Neural cell (in vitro differentiated cells): ENCODE data around the gene CELSR1. TPM values are rescaled to one million over a fixed set of nuclear protein-coding genes. Genes with fewer than 3 reads are reported as not detected.

Source experiments
- H2AFZ ChIP-seq: fragments of 200-600, 300-800 bp; sonication (generic), shearing (Covaris generic); 2 replicates; pipeline ENCODE4 v1.6.0; 2014; ENCODE audit warnings: low read depth, mild to moderate bottlenecking, antibody characterized with exemption, low read length, moderate library complexity
- H3F3A ChIP-seq: fragments of 200-600 bp; shearing (Covaris generic); 2 replicates; pipeline ENCODE4 v1.6.1; 2016; ENCODE audit warnings: mild to moderate bottlenecking, moderate library complexity, mixed read lengths, antibody characterized with exemption, low read length; ENCODE audit not compliant: insufficient read depth, poor library complexity, severe bottlenecking
- H3K27ac ChIP-seq: fragments of 200-600, 300-800 bp; sonication (generic), shearing (Covaris generic); 2 replicates; pipeline ENCODE4 v1.5.1; 2014; ENCODE audit warnings: mild to moderate bottlenecking, low read length, moderate library complexity
- H3K27me3 ChIP-seq: fragments of 300-800, 200-600 bp; sonication (generic), shearing (Covaris generic); 2 replicates; pipeline ENCODE4 v1.6.0; 2014; ENCODE audit warnings: mild to moderate bottlenecking, low read depth, low read length, moderate library complexity; ENCODE audit not compliant: insufficient read depth
- H3K36me3 ChIP-seq: fragments of 300-800, 200-600 bp; sonication (generic), shearing (Covaris generic); 2 replicates; pipeline ENCODE4 v1.5.1; 2014; ENCODE audit warnings: mild to moderate bottlenecking, antibody characterized with exemption, low read length, moderate library complexity; ENCODE audit not compliant: insufficient read depth
- H3K4me2 ChIP-seq: fragments of 300-800, 200-600 bp; sonication (generic), shearing (Covaris generic); 2 replicates; pipeline ENCODE4 v1.6.0; 2014; ENCODE audit warnings: mild to moderate bottlenecking, low read length
- H3K4me3 ChIP-seq: fragments of 300-800, 200-600 bp; sonication (generic), shearing (Covaris generic); 2 replicates; pipeline ENCODE4 v1.5.1; 2014; ENCODE audit warnings: mild to moderate bottlenecking, low read length, moderate library complexity
- H3K79me2 ChIP-seq: fragments of 200-600 bp; shearing (Covaris generic); replicated peaks from 2 replicates; pipeline ENCODE4 v1.6.0; 2014; ENCODE audit warnings: mild to moderate bottlenecking, low read length, moderate library complexity; ENCODE audit not compliant: insufficient read depth
- H3K9ac ChIP-seq: fragments of 300-800, 200-600 bp; sonication (generic), shearing (Covaris generic); 2 replicates; pipeline ENCODE4 v1.6.1; 2016; ENCODE audit warnings: mild to moderate bottlenecking, low read length, mixed read lengths
- H3K9me2 ChIP-seq: fragments of 200-600 bp; shearing (Covaris generic); 2 replicates; pipeline ENCODE4 v1.6.1; 2016; ENCODE audit warnings: mild to moderate bottlenecking, low read length, mixed read lengths; ENCODE audit not compliant: insufficient read depth
- H3K9me3 ChIP-seq: fragments of 200-600, 300-800 bp; sonication (generic), shearing (Covaris generic); 2 replicates; pipeline ENCODE4 v1.6.1; 2016; ENCODE audit warnings: mild to moderate bottlenecking, mixed run types, low read length, moderate library complexity, mixed read lengths
- H4K20me1 ChIP-seq: fragments of 200-600 bp; shearing (Covaris generic); 2 replicates; pipeline ENCODE4 v1.6.1; 2016; ENCODE audit warnings: mild to moderate bottlenecking, mixed run types; ENCODE audit not compliant: insufficient read depth
- EP300 ChIP-seq: fragments of 450-650 bp; conservative IDR thresholded peaks from 2 replicates; pipeline ENCODE4 v1.6.1; 2014; ENCODE audit warnings: antibody characterized with exemption, mild to moderate bottlenecking, moderate library complexity; ENCODE audit not compliant: poor library complexity, severe bottlenecking
- EZH2 ChIP-seq: fragments of 200-600, 300-800 bp; shearing (Covaris generic), sonication (generic); IDR thresholded peaks from 2 replicates; pipeline ENCODE4 v1.6.1; 2014; ENCODE audit warnings: antibody characterized with exemption, low read length, borderline replicate concordance, mild to moderate bottlenecking; ENCODE audit not compliant: insufficient read depth, poor library complexity, severe bottlenecking
- MXI1 ChIP-seq: fragments of 450-650 bp; conservative IDR thresholded peaks from 2 replicates; pipeline ENCODE4 v1.6.1; 2014; ENCODE audit warnings: antibody characterized with exemption, mild to moderate bottlenecking; ENCODE audit not compliant: poor library complexity, severe bottlenecking
- POLR2AphosphoS5 ChIP-seq: IDR thresholded peaks from 2 replicates; pipeline ENCODE4 v1.6.1; 2012
- RAD21 ChIP-seq: fragments of 450-650 bp; conservative IDR thresholded peaks from 2 replicates; pipeline ENCODE4 v1.6.1; 2014; ENCODE audit warnings: antibody characterized with exemption, mild to moderate bottlenecking, moderate library complexity
- TAF1 ChIP-seq: IDR thresholded peaks from 2 replicates; pipeline ENCODE4 v1.6.1; 2012; ENCODE audit warnings: low read depth
- polyA plus RNA-seq: library from polyadenylated mRNA; depleted of rRNA; stranded (reverse); fragments of >200 nt; gene quantifications from 2 replicates; pipeline ENCODE4 v1.2.3, GENCODE V29; 2014
- TF ChIP-seq, protein P1 (sequence below): IDR thresholded peaks from 2 replicates; pipeline ENCODE4 v1.6.1; 2012; ENCODE audit warnings: borderline replicate concordance
- TF ChIP-seq, protein P2 (sequence below): fragments of 450-650 bp; IDR thresholded peaks from 2 replicates; pipeline ENCODE4 v1.5.1; 2014; ENCODE audit warnings: antibody characterized with exemption, mild to moderate bottlenecking, moderate library complexity; ENCODE audit not compliant: poor library complexity, severe bottlenecking

The CELSR1 gene
- polyA plus RNA-seq, 1 donor from 2014 or later: 0.14 TPM

DNA sequence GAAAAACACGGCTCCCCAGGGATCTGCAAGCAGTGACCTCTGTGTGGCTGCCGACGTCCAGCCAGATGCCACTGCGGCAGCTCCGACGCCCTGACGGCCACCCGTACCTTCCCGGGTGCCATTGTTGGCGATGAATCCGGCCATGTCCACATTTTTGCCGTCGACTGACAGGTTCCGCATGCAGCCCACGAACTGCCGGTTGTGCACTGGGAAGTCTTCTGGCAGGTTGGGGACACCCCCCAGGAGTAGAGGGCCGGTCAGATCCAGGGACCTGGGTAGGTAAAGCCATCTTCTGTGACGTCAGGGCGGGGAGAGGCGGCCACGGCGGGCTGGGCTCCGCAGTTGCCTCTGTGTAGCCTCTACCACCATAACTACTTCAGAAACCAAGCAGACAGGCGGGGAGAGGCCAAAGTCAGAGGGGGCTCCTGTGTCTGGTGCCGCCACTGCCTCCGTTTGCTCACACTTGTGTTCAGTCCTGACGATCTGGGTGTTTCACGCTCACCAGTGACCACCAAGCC, 127.1 kb downstream of the CELSR1 start:
- Histone ChIP-seq H3K36me3 (no peaks in the 10 kb centered on the region), H3K79me2 (no peaks in the 10 kb centered on the region), H3K9me3 (no peaks in the 10 kb centered on the region), H2AFZ (no peak overlapping the region), H3K27ac (no peak overlapping the region), H3K9me2 (no peaks in the 10 kb centered on the region), H3K4me2 (no peak overlapping the region), H4K20me1 (no peaks in the 10 kb centered on the region), H3K9ac (no peak overlapping the region), H3K27me3 (no peaks in the 10 kb centered on the region), H3K4me3 (no peak overlapping the region), H3F3A (no peaks in the 10 kb centered on the region)
- TF ChIP-seq TAF1 (no peak), POLR2AphosphoS5 (no peak), EP300 (no peak), MXI1 (no peak)
- TF ChIP-seq, protein P1, sequence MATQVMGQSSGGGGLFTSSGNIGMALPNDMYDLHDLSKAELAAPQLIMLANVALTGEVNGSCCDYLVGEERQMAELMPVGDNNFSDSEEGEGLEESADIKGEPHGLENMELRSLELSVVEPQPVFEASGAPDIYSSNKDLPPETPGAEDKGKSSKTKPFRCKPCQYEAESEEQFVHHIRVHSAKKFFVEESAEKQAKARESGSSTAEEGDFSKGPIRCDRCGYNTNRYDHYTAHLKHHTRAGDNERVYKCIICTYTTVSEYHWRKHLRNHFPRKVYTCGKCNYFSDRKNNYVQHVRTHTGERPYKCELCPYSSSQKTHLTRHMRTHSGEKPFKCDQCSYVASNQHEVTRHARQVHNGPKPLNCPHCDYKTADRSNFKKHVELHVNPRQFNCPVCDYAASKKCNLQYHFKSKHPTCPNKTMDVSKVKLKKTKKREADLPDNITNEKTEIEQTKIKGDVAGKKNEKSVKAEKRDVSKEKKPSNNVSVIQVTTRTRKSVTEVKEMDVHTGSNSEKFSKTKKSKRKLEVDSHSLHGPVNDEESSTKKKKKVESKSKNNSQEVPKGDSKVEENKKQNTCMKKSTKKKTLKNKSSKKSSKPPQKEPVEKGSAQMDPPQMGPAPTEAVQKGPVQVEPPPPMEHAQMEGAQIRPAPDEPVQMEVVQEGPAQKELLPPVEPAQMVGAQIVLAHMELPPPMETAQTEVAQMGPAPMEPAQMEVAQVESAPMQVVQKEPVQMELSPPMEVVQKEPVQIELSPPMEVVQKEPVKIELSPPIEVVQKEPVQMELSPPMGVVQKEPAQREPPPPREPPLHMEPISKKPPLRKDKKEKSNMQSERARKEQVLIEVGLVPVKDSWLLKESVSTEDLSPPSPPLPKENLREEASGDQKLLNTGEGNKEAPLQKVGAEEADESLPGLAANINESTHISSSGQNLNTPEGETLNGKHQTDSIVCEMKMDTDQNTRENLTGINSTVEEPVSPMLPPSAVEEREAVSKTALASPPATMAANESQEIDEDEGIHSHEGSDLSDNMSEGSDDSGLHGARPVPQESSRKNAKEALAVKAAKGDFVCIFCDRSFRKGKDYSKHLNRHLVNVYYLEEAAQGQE: no peak

DNA sequence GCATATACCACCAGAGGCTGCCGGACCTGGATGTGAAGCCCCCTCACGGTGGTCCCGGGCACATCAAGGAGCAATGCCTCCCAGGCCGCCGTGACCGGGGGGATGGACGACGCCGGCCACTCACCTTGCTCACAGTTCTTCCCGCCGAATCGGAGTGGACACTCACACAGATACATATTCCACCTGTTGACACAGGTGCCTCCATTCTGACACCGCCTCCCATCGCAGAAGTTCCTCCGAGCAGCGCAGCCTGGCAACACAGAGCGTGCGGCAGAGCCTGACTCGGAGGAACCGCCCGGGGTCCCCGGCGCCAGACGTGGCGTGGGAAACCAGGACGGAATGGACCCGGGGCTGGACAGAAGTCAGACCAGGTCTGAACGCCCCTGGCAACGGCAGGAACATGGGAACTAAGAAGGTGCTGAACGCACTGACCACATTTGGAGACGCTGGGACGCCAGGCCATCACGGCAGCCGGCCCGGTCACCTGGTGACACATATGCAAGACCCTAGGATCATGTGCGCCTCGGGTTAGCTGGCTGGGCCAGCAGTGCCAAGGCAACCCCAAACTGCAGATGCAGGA, 127.7 kb downstream of the CELSR1 start:
- H3K4me2 ChIP-seq: no peak overlapping the region
- no peaks in the 10 kb centered on the region for H3K36me3 ChIP-seq
- H2AFZ ChIP-seq: no peak overlapping the region
- no peaks in the 10 kb centered on the region for H4K20me1 ChIP-seq
- no peaks in the 10 kb centered on the region for H3K79me2 ChIP-seq
- no peaks in the 10 kb centered on the region for H3K9me2 ChIP-seq
- no peaks in the 10 kb centered on the region for H3K9me3 ChIP-seq
- H3K27ac ChIP-seq: no peak overlapping the region
- no peak overlapping the region for H3K9ac ChIP-seq
- H3K4me3 ChIP-seq: no peak overlapping the region
- H3F3A ChIP-seq: no peaks in the 10 kb centered on the region
- TF ChIP-seq, protein P2, sequence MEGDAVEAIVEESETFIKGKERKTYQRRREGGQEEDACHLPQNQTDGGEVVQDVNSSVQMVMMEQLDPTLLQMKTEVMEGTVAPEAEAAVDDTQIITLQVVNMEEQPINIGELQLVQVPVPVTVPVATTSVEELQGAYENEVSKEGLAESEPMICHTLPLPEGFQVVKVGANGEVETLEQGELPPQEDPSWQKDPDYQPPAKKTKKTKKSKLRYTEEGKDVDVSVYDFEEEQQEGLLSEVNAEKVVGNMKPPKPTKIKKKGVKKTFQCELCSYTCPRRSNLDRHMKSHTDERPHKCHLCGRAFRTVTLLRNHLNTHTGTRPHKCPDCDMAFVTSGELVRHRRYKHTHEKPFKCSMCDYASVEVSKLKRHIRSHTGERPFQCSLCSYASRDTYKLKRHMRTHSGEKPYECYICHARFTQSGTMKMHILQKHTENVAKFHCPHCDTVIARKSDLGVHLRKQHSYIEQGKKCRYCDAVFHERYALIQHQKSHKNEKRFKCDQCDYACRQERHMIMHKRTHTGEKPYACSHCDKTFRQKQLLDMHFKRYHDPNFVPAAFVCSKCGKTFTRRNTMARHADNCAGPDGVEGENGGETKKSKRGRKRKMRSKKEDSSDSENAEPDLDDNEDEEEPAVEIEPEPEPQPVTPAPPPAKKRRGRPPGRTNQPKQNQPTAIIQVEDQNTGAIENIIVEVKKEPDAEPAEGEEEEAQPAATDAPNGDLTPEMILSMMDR: no peak
- TF ChIP-seq TAF1: no peak
- no peak for TF ChIP-seq EZH2
- TF ChIP-seq EP300: no peak
- no peak for TF ChIP-seq MXI1
- TF ChIP-seq RAD21: no peak
- TF ChIP-seq POLR2AphosphoS5: no peak
- H3K27me3 ChIP-seq: no peaks in the 10 kb centered on the region
